IPS-18a (cell line): Measurements from ENCODE around the gene SOX2.

Experiments used
- H3K27ac ChIP-seq: one replicate; pipeline ENCODE4 v1.5.1; 2013; ENCODE audit warnings: low read length
- H3K27me3 ChIP-seq: one replicate; pipeline ENCODE4 v1.6.1; 2013; ENCODE audit warnings: mild to moderate bottlenecking, low read length; ENCODE audit not compliant: control insufficient read depth, insufficient read depth
- H3K36me3 ChIP-seq: one replicate; pipeline ENCODE4 v1.6.1; 2013; ENCODE audit warnings: low read depth, low read length; ENCODE audit not compliant: control insufficient read depth
- H3K4me1 ChIP-seq: one replicate; pipeline ENCODE4 v1.6.1; 2013; ENCODE audit warnings: low read depth, low read length; ENCODE audit not compliant: control insufficient read depth
- H3K4me3 ChIP-seq: one replicate; pipeline ENCODE4 v1.5.1; 2013; ENCODE audit warnings: low read length
- H3K9ac ChIP-seq: one replicate; pipeline ENCODE4 v1.6.1; 2013; ENCODE audit warnings: mild to moderate bottlenecking, low read length, moderate library complexity
- H3K9me3 ChIP-seq: one replicate; pipeline ENCODE4 v1.6.1; 2013; ENCODE audit warnings: low read depth, low read length; ENCODE audit not compliant: control insufficient read depth

The SOX2 gene

DNA sequence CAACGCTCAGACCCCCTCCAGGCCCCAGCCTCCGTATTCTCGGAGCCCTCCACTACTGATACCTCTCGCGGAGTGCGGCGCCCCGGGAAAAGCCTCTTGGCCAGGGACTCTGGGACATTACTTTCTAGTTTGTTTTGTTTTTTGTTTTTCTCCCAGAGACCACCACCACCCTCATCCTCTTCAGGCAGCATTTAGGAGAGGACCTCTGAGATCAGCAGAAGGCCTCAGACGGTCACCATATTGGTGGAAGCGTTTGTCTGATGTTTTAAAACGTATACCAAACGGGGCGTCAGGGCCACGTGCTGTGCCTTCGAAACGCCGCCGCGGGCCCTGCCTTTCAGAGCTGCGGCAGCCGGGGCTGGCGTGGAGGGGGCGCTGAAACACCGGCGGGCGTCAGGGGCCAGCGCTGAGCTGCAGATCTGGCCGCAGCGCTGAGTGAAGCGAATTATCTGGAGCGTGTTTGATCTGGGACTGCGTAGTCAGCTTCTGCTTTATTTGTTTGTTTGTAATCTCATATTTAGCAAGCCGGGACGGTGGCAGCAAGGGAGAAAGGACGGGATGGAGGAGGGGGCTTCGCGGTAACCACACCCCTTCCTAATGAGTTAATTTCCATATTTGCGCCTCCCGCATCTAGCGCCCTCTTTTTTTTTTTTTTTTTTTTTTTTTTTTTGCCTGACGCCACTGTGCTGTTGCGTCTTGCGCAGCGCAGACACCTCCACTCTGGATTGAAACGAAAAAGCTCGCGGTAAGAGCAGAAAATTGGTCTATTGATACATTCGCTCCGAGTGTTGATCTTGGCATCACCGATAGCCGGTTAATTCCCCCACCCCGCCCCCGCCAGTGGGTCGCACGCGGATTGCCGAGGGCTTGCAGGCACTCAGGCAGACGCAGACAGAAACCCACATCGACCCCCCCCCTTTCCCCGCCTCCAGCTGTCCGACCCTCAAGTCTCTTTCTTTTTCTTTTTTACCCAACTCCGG is 14.9 kb downstream of the SOX2 start:
- no peaks in the 10 kb centered on the region for H3K9me3 ChIP-seq
- H3K27ac ChIP-seq = peak overlapping the region; percentile 22
- H3K9ac ChIP-seq = peak overlapping the region; percentile 53
- peak overlapping the region; percentile 72 for H3K4me3 ChIP-seq
- H3K27me3 ChIP-seq = peaks cover 46% of the 10 kb centered on the region
- H3K36me3 ChIP-seq = no peaks in the 10 kb centered on the region
- H3K4me1 ChIP-seq = peaks cover 81% of the 10 kb centered on the region

DNA sequence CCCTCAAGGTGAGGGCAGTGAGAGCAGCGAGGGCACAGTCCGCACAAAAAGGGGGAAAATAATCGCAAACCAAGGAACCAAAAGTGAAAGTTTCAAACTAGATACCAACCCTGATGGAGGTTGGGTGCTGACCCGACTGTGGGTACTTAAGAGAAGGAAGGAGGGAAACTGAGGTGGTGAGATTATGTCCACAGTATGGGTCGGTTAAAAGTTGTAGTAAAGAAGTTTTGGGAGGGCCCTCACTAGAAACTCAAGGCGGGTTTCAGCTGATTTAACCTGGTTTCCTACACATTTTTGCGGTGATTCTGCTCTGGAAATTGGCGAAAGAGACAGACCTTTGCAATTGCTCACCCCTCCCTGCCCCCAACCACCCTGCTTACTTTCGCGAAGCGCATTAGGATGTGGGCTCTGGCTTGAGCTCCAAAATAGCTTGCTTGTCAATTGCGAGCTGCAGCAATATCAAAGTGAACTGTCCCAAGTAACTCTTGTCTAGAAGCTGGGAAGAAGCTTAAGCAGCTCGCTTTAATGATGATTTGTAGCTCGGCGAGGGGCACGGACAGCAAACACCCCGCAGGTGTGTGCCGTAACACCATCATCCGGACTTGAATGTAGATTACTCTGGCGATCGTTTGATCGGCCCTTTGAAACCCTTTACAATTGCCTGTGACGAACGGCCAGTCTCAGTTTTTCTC is 15.8 kb downstream of the SOX2 start:
- H3K9me3 ChIP-seq = no peaks in the 10 kb centered on the region
- H3K27me3 ChIP-seq = peaks cover 46% of the 10 kb centered on the region
- no peaks in the 10 kb centered on the region for H3K36me3 ChIP-seq
- H3K4me1 ChIP-seq = peaks cover 77% of the 10 kb centered on the region
- H3K4me3 ChIP-seq = peak overlapping the region; percentile 72
- H3K9ac ChIP-seq = peak overlapping the region; percentile 53
- no peak overlapping the region for H3K27ac ChIP-seq

DNA sequence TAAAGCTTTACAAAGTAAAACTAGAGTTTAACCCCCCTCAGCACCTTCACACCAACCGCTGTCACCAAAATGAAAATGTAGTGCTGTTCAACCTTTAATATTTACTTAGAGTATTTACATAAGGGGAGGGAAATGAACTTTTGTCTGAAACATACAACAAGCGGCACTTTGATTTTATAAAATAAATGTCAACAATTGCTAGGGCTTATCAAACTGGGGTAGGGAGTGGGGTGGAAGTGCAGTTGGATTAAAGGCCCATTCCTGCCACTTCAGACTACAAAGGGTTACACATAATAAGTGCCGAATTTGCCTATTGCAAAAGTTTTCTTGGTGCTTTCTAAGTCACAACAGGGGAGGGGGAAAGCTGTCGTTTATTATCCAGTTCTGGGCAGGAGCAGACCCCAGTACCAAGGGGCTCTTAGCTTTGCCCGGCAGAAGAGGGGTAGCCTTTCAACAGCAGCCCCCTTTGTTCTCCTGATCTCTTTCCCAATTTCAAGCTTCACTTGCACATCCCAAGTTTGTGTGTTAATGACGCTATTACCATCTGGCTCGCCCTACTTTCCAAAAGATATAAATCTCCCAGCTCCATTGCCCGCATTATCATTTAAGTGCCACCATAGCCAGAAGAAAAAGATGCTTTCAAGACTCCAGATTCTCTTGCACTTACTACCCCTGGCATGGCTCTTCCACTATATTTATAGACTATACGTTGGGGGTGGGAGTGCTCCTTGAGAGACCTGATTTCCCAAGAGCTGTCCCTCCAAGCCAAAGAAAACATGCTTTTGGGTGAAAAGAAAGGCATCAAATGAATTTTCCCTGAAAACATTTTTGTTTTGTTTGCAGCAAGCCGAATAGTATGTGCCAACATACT is 17.0 kb downstream of the SOX2 start:
- Histone ChIP-seq H3K9ac (no peak overlapping the region), H3K9me3 (no peaks in the 10 kb centered on the region), H3K4me1 (peaks cover 65% of the 10 kb centered on the region), H3K36me3 (no peaks in the 10 kb centered on the region), H3K27ac (no peak overlapping the region), H3K27me3 (peaks cover 47% of the 10 kb centered on the region), H3K4me3 (peak overlapping the region; percentile 72)

DNA sequence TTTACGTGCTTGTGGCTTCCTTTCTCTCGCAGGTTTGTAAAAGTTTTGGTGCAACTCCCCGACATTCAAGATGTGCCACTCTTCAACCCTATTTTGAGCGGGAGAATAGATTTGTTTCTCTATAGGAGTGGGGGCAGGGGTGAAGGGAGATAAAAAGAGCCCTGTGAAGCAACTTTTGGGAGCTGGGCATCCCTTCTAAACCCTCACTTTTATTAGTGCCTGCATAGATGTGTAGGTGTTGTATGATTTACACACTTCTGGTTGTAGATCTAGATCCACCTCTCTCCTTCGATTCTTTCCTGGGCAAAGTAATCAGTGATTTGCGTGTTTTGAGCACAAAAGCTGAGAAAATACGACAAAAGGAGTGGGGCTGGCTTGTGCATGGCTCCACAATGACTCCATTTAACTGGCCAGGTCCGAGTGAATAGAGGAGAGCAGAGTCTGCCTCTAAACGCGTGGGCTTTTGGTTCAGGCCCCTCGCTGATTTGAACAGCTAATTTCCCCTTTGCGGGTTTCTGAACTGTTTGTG is 17.7 kb downstream of the SOX2 start:
- H3K36me3 ChIP-seq = no peaks in the 10 kb centered on the region
- no peak overlapping the region for H3K9ac ChIP-seq
- H3K4me3 ChIP-seq = peak overlapping the region; percentile 72
- peaks cover 44% of the 10 kb centered on the region for H3K27me3 ChIP-seq
- H3K9me3 ChIP-seq = no peaks in the 10 kb centered on the region
- H3K27ac ChIP-seq = no peak overlapping the region
- H3K4me1 ChIP-seq = peaks cover 58% of the 10 kb centered on the region

DNA sequence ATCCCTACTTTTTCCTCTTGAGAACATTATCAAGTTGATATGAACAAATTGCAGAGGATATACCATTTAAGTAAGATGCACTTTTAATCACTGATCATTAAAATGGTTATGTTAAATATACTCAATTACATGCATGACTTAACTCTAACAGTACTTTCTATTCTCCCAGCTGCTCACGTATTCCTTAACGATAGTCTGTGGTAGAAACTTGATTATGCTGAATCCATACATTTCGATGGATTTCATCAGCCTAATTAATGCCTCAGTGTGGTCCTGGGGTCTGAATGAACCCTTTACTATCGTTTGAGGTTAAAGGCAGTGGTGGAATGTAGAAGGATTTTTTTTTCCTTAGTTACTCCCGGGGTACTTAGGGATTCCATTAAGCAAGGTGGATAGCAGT is 18.6 kb downstream of the SOX2 start:
- no peak overlapping the region for H3K9ac ChIP-seq
- peak overlapping the region; percentile 72 for H3K4me3 ChIP-seq
- peaks cover 49% of the 10 kb centered on the region for H3K4me1 ChIP-seq
- peak overlapping the region; percentile 29 for H3K27ac ChIP-seq
- no peaks in the 10 kb centered on the region for H3K36me3 ChIP-seq
- H3K9me3 ChIP-seq = no peaks in the 10 kb centered on the region
- peaks cover 48% of the 10 kb centered on the region for H3K27me3 ChIP-seq

DNA sequence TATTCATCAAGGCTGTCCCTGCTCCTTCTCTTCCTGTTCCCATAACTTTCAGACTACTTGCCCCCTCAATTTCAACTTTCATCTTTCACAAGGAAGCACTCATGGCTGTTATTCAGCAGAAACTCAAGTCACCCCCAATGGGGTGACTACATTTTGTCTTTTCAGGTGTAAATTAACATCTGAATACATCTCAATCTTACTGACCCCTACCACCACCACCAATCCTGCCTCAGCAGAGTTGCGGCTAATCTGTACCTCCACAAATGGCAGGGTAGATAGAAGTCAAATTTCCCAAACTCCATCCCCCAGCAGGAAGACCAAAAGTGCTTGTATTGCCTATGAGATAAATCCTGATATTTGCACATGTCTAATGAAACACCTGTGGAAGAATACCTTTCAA is 19.2 kb downstream of the SOX2 start:
- Histone ChIP-seq H3K9me3 (no peaks in the 10 kb centered on the region), H3K27ac (peak overlapping the region; percentile 29), H3K4me3 (peak overlapping the region; percentile 72), H3K9ac (no peak overlapping the region), H3K36me3 (no peaks in the 10 kb centered on the region), H3K4me1 (peaks cover 53% of the 10 kb centered on the region), H3K27me3 (peaks cover 55% of the 10 kb centered on the region)

DNA sequence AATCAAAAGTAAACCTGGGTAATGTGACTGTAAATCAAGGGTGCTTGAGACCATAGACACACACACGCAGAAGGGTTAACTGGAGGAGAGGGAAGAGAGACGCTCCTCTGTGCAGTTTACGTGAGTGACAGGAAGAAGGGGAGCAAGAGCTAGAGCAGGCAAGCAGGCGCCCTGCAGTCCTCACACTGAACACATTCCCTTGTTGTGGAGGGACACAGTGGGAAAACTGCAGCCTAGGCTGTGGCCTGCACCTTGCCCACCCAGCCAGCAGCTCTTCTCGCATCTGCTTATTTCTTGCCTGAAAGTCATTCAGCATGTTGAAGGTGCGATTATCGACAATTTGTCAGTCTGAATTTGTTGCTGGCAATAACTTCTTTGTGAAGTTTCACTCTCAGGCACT is 24.2 kb downstream of the SOX2 start:
- Histone ChIP-seq H3K27ac (no peak overlapping the region), H3K9ac (no peak overlapping the region), H3K36me3 (no peaks in the 10 kb centered on the region), H3K9me3 (no peaks in the 10 kb centered on the region), H3K4me3 (no peak overlapping the region), H3K4me1 (peaks cover 21% of the 10 kb centered on the region), H3K27me3 (peaks cover 33% of the 10 kb centered on the region)

DNA sequence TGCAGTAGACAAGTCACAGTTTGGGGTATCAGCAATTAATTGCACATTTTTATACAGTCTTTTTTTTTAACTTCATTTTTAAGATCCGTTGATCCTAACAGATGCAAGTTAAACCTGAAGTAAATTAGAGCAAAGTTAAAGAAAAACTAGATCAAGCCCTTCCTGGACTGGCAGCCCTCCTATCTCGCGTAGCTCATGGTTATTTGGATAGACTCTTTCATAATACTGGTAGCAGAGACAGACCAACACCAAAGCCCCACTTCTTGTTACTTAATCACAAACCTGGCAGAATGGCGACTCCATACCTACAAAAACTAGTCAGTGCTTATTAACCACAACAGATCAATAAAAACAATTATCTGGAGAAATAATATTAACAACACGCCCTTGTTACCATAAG is 26.8 kb downstream of the SOX2 start:
- Histone ChIP-seq H3K9ac (no peak overlapping the region), H3K27ac (no peak overlapping the region), H3K4me3 (no peak overlapping the region), H3K36me3 (no peaks in the 10 kb centered on the region), H3K9me3 (no peaks in the 10 kb centered on the region), H3K4me1 (peaks cover 27% of the 10 kb centered on the region), H3K27me3 (peaks cover 29% of the 10 kb centered on the region)

DNA sequence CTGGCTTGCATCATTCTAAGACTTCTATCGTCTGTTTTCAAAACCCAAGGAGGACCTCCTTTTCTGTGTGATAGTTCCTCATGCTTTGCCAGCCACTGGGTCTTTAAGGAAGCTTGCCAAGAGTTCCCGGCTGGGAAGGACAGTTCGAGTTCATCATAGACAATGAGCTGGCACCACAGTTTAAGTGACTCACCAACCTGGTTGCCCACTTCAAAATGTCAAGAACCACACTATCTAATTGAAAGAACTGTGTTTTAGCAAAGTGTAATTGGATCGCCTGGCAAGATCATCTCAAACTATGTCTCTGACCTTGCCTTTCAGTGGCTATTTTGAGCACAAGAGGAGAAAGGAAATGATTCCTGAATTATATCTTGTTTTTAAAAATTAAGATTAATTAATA is 27.9 kb downstream of the SOX2 start:
- Histone ChIP-seq H3K4me1 (peaks cover 27% of the 10 kb centered on the region), H3K4me3 (no peak overlapping the region), H3K36me3 (no peaks in the 10 kb centered on the region), H3K9me3 (no peaks in the 10 kb centered on the region), H3K9ac (no peak overlapping the region), H3K27me3 (peaks cover 22% of the 10 kb centered on the region), H3K27ac (no peak overlapping the region)

DNA sequence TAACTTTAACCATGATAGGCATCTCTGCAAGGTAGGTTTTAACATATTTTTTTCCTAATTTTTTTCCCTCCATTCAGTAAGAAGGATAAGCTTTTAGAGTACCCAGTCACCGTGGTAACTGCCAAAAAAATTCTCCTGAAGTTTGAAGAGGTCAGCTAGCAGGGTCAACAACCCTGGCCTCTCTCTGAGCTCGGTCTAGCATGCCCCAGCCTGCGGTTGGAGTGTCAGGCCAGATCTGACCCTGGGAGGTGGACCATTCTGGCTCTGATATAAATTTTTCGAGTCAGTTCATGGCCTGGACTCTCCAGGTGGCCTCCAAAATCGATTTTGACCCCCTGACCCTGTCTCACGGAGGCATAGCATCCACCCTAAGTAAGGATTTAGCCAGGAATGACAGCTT is 29.7 kb downstream of the SOX2 start:
- peaks cover 18% of the 10 kb centered on the region for H3K4me1 ChIP-seq
- no peak overlapping the region for H3K27ac ChIP-seq
- H3K9ac ChIP-seq = no peak overlapping the region
- H3K4me3 ChIP-seq = no peak overlapping the region
- H3K9me3 ChIP-seq = no peaks in the 10 kb centered on the region
- H3K36me3 ChIP-seq = no peaks in the 10 kb centered on the region
- H3K27me3 ChIP-seq = peaks cover 5% of the 10 kb centered on the region

DNA sequence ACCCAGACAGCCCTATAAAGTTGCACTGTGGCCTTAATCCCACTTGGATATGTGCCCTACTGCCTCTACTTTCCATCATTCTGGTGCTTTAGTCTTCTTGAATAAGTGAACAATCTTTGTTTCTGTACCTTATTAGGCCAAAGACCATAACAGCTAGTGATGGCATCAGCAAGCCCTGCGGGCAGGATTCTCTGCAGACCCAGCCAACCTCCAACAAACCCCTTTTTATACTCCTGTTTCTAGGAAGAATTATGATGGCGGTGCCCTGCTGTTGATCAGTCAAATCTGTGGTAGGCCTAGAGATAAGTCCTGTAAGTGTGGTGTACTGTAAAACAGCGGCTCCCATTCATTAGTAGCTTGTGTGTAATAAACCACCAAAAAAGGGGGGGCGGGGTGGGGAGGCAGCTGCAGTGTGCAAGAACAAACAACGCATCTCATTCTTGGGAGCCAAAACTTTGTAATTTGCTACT is 40.5 kb downstream of the SOX2 start:
- peaks cover 37% of the 10 kb centered on the region for H3K4me1 ChIP-seq
- H3K27me3 ChIP-seq = peaks cover 9% of the 10 kb centered on the region
- no peaks in the 10 kb centered on the region for H3K9me3 ChIP-seq
- no peaks in the 10 kb centered on the region for H3K36me3 ChIP-seq
- H3K27ac ChIP-seq = no peak overlapping the region
- no peak overlapping the region for H3K4me3 ChIP-seq
- H3K9ac ChIP-seq = no peak overlapping the region
